ENCODE measurements around the gene NACAD. TPM values are rescaled to one million over a fixed set of nuclear protein-coding genes. Genes with fewer than 3 reads are reported as not detected.
"Not testable (repeated sequence)": the region's sequence is repeated elsewhere in the genome, so short reads cannot be mapped to it uniquely, and the experiment has no call there.

NACAD gene
- polyA plus RNA-seq, 10 donors, result 4.0 to 8.4 (median 5.7) TPM

DNA sequence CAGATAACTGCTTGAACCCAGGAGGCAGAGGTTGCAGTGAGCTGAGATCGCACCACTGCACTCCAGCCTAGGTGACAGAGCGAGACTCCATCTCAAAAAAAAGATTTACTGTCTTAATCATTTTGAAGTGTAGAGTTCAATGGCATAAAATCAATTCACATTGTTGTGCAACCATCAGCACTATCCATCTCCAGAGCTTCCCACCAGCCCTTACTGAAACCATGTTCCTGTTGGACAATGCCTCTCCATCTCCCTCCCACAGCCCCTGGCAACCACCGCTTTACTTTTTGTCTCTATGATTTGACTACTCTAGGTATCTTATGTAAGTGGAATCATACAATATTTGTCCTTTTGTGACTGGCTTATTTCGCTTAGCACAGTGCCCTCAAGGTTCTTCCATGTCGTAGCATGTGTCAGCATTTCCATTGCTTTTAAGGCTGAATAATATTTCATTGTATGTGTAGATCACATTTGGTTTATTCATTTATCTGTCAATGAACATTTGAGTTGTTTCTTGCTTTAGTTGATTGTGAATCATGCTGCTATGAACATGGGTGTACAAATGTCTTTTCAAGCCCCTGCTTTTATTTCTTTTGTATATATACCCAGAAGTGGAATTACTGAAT is 33.1 kb downstream of the NACAD start:
- no peak for DNase-seq

DNA sequence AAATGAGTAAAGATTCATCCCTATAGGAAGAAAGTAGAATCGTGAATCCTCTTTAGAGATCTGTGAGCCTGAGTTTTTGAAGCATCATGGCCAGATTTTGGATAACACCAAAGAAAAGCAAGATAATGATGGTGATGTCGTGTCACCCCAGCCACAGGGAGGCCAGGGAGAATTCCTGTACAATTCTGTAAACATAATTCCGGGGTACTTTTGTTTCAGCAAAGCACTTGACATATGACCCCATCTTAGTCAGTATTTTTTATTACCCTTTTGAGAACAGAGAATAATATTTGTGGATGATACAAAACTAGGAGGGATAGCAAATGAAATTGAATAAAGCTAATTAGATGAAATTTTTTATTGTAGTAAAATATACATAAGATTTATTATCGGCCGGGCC is 33.8 kb downstream of the NACAD start:
- DNase-seq, result no peak

DNA sequence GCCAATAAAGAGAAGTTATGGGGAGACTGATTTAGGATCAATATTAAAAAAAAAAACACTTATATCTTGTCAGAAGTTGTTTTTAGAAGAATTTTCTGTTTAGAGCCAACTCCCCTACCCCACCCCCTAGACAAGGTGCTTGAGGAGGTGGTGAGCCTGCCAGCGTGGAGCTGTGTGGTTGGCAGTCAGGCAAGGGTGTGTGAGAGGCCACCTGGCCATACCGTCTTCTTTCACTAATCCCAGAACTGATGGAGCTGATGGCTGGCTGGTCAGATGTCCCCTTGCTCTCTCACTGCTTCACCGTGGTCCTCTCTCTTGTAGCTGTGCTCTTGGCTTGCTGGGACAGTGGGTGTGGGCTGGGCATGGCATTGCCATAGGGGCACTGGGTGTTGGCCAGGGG is 34.3 kb downstream of the NACAD start:
- DNase-seq, result no peak

DNA sequence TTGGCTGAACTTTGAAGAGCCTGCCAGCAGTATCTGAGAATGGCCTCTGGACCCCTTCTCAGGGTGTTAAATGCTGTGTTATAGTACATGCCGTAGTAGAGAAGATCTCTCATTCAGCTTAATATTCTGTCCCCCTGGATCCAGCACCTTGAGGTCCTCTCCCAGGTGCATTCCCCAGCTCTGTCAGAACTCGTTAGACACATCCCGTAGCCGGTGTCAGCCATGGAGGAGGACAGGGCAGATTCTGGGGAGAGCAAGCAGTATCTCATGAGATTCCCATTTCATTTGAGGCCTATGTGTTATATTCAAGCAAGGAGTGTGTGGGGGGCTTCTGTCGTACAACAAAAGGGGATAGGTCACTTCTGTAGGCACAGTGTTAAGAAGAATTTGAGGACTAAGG is 34.8 kb downstream of the NACAD start:
- no peak for DNase-seq

DNA sequence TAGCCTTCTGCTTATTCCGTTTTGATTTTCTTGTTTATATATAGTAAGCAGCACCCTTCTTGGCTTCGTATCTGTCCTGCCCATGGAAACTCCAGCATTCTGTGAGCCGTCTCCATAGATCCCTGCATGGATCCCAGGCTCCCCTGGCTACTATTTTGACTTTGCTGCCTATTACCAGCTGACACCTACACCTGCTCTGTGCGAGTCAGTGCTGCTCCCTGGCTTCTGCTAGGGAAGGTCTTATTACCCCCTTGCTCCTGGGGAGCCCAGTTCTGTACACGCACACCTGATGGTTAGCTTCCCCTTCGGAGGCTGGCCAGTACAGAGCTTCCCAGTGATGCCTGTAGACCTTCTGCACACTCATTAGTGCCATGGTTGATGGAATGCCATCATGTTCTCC is 35.4 kb downstream of the NACAD start:
- no peak for DNase-seq

DNA sequence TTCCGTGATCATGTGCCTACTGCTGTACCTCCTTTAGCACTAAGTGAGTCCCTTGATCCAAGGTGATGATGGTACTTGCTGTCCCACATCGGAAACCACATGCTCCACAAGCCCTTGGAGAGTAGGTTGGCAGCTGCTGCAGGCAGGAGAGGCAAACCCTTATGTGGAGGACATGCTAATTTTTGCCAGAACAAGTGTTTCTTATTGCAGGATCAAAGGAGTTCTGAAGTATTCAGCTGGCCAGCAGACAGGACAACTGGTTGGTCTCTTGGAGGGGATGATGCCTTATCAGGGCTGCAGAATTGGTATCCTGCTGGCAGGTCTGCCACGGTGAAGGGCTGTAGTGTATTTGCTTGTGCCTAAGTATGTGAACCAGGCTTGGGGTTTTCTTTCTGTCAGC is 36.8 kb downstream of the NACAD start:
- no peak for DNase-seq

DNA sequence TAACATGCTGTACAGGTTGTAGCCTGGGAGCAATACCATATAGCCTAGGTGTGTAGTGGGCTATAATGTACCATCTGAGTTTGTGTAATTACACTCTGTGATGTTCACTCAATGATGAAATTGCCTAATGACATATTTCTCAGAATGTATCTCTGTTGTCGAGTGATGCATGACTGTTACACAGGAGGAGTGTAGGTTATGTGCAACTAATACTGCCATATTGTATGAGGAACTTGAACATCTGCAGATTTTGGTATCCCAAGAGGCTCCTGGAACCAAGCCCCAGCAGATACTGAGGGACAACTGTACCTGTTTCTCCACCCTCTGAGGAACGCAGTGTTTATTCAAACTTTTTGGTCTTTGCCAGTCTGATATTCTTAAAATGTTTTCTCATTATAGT is 38.6 kb downstream of the NACAD start:
- DNase-seq, result no peak

DNA sequence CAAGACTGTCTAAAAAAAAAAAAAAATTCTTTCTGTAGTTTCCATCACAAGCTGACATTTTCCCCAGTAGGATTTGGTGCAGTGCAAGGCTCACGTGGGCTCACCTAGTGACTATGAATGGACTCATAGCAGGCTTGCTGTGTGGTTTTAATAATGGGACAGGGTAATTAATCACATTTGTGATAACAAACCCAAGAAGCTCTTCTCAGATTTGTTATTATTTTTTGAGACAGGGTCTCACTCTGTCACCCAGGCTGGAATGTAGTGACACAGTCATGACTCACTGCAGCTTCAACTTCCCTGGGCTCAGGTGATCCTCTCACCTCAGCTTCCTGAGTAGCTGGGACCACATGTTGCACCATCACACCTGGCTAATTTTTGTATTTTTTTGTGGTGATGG is 40.0 kb downstream of the NACAD start:
- no peak for DNase-seq

DNA sequence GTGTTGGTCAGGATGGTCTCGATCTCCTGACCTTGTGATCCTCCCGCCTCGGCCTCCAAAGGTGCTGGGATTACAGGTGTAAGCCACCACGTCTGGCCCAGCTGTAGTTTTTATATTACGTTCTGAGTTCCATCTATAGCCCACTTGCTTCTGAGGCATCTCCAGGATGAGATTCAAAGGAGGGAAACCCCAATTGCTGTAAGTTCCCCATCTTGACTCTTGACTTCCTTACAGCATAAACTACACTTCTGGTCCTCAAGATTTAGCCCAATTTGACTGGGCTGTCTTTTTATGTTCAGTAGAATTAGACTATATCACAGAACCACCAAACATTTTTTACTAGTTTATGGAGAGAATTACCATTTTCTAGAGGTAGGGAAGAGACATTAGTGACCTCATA is 44.4 kb downstream of the NACAD start:
- DNase-seq, result no peak

DNA sequence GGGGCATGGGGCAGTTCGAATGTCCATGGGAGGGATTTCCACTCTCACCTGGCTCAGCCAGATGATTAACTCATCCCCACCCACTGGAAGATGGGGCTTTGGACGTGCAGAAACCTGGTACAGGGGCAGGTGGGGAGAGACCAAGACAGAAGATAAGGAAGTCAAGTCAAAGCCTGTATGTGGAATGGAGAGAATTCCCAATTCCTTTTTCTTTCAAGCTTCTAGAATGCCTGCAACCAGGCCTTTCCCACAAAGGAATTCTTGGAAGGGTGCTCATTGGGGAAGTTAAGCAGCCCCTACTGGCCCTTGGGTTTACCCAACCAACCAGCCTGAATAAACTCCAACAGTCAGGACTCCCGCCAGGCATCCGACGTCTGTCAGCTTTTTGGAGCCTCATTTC is 49.7 kb downstream of the NACAD start:
- DNase-seq, result no peak

DNA sequence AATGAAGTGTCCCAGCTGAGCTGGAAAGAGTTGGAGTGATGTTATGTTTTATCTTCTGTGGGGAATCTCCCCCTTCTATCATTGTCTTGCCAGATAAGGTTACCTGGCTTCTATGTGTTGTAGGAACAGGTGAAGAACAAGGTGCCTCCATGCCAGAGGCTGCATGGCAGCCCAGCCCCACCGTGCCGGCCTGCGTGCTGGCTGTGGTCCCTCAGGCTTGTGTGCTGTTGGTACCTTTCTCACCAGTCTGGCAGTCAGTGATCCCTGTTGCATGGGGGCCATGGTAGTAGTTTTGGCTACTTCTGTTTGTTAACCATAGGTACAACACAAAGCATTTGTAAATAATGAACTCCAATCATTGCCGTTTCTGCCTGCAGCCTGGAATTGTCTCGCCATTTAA is 50.9 kb downstream of the NACAD start:
- DNase-seq, result no peak

DNA sequence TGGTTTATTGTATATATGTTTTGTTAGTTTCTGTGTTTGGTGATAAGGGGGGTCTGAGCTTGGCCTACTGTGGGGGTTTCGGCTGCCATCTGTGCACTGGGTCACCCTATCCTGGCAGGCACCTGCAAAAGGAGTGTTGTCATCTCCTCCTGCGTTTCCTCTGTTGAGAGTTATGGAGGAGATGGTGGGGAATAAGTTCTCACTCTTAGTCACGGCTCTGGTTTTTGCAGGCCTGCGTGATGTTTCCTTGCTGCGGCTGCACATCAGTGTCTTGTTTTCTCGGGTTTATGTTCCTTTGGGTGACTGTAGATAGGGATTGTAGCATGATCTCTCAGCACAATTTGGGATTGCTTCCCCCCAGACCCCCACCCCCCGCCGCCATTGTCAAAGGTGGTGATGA is 52.0 kb downstream of the NACAD start:
- no peak for DNase-seq

DNA sequence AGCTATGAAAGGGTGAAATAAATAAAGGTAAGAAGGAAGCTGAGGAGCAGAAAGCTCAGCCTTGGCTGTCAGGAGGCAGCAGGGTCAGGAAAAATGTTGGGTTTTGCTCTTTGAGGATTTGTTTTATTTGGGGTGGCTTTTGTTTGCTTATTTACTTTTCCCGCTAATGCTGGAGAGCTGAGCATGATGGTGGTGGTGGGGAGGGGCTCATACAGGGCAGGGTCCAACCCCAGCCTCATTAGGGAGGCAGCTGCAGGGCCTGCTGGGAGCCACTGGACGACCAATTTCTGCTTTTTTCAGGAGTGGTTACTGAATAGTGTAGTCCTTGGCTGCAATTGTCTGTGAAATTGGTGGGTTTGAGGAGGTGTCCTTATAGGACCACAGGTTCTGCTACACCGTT is 52.5 kb downstream of the NACAD start:
- no peak for DNase-seq

DNA sequence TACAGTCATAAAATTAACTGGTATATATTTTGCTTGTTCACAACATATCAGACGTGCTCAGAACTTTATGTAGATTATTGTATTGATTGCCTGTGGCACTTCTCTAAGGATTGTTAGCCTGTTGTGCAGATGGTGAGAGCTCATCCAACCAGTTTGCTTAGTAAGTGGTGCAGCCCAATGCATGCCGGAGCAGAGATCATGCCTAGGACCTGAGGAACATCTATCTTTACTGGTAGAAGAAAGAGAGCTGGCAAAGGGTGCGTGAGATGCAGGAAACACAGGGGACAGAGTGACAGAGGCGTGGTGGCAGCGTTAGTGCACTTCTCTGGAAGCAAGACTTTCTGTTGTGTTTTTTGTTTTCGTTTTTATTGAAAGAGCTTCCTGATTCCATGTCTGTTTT is 52.9 kb downstream of the NACAD start:
- no peak for DNase-seq

DNA sequence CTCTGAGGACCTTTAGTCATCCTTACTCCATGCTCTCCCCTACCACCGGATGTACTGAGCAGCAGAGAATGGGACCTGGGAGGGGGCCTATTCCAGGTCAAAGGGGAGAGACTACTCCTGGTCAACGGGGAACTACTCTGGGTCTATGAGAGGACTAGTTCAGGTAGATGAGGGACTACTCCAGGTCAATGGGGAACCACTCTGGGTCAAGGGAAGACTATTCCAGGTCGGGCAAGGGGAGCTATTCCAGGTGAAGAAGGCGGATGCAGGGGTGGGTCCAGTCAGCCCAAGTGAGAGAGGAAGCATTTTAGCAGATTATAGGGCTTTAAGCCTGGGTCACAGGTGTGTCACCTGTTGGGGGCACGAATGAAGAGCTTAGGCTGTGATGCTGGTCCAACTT is 53.4 kb downstream of the NACAD start:
- no peak for DNase-seq

DNA sequence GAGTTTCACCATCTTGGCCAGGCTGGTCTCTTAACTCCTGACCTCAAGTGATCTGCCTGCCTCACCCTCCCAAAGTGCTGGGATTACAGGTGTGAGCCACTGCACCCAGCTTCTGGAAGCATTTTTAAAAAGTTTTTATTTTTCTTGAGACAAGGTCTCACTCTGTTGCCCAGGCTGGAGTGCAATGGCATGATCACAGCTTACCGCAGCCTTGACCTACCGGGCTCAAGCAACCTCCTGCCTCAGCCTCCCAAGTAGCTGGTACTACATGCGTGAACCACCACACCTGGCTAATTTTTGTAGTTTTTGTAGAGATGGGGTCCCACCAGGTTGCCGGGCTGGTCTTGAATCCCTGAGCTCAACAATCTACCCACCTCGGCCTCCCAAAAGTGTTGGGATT is 54.1 kb downstream of the NACAD start:
- not testable (repeated sequence) for DNase-seq

DNA sequence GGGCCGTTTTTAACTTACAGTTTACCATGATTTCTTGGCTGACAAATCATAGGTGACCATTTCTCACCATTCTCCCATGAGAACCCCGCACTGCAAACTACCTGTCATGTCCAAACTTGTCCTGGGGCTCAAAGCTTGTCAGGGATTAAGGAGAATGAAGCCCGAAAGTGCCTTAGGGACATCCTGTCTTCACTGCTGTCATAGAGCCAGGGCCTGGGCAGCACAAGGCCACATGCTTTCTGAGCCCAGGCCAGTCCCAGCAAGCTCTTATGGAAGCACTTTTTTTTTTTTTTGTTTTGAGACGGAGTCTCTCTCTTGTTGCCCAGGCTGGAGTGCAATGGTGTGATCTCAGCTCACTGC is 54.9 kb downstream of the NACAD start:
- DNase-seq, result no peak

DNA sequence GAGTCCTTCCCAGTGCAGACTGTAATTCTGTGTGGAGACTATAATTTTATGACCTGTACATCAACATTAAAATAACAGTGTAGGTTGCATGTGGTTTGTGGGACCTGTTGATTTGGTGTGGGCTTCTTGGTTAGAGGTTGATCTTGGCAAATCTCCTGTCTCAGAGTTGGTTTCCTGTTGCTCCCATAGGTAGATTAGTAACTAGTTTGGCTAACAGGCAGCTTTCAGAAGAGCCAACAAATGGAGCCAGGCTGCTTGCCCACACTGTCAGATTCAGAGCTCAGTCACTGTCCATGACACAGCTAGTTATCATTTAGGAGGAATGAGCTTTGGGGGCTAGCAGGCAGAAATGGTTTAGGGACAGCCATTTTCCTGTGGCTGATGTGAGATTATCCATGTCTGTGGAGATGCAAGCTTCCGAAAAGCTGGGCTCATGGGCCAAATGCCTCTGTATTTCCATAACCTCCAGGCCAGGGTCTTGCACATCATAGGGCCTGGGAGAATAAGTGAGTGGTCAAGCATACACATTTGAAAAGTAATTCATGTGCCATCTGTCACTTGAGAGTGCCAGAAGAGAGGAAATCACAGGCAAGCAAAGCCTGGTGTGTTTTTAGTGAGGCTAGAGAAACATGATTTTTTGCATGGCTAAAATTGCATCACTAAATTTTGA is 55.4 kb downstream of the NACAD start:
- no peak for DNase-seq

DNA sequence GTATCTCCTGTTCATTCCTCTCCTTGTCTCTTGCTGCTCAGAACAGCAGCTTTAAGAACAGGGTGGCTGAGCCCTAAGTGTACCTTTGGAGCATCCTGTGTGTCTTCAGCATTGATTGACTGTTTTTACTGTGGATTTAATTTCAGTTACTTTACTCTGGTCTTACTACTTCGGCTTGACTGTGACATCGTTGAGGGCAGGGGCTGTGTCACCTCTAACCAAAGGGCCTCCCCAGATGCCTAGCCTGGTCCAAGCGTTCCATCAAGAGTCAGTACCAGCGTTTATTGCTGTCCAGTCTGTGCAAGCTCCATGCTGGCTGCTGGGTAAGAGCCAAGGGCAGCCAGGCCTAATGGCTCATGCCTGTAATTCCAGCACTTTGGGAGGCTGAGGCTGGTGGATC is 56.3 kb downstream of the NACAD start:
- no peak for DNase-seq

DNA sequence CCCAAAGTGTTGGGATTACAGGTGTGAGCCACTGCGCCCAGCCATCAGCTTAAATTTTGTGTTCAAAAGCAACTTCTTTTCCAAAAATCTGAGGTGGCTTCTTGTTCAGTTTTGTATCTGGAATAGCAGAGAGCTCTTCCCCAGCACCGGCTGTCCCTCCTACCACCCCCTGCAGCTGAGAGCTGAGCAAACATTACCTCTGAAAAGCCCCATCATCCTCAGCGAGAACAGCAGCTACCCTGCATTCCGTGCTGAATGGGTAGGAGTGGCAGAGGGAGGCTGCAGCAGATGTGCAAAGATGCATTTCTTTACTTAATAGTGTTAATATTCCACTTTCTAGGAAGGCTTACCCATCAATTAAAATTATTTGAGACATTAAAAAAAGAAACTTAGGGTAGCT is 56.9 kb downstream of the NACAD start:
- no peak for DNase-seq
